CD4-positive, alpha-beta memory T cell (primary cell): Measurements from ENCODE around the gene NATD1. TPM values are rescaled to one million over a fixed set of nuclear protein-coding genes. Genes with fewer than 3 reads are reported as not detected.

ENCODE experiments used
- CTCF ChIA-PET: fragments of 350-600 bp; sonication (Branson Sonifier 250); formaldehyde crosslinking; loops from one replicate; lab custom pipeline; 2021; ENCODE audit warnings: inconsistent platforms; ENCODE audit not compliant: partially characterized antibody; lab: Charles Lee
- POLR2A ChIA-PET: fragments of 350-600 bp; sonication (Branson Sonifier 250); formaldehyde crosslinking; loops from one replicate; lab custom pipeline; 2021; ENCODE audit not compliant: partially characterized antibody; lab: Charles Lee
- DNase-seq, 5 donors: peaks; one replicate each; pipeline versions ENCODE4 v3.0.0 to v3.0.0-alpha.2; 2020 to 2022; ENCODE audit warnings: mixed read lengths in 1 of 5
- H3K27ac ChIP-seq: one replicate; pipeline ENCODE4 v1.7.0; 2013; ENCODE audit warnings: low read depth, low read length
- H3K27me3 ChIP-seq: 2 replicates; pipeline ENCODE4 v1.7.0; 2013; ENCODE audit warnings: mild to moderate bottlenecking, low read length, moderate library complexity; ENCODE audit not compliant: insufficient read depth
- H3K36me3 ChIP-seq: 2 replicates; pipeline ENCODE4 v1.7.0; 2013; ENCODE audit warnings: mild to moderate bottlenecking, low read length, moderate library complexity; ENCODE audit not compliant: insufficient read depth
- H3K4me1 ChIP-seq: 2 replicates; pipeline ENCODE4 v1.7.0; 2013; ENCODE audit warnings: mild to moderate bottlenecking, low read length, moderate library complexity; ENCODE audit not compliant: insufficient read depth
- H3K4me3 ChIP-seq, 2 donors: one replicate each; pipeline ENCODE4 v1.7.0; 2013; ENCODE audit warnings: low read length in 2 of 2, mild to moderate bottlenecking in 1 of 2
- H3K9me3 ChIP-seq, 2 donors: one replicate each; pipeline ENCODE4 v1.7.0; 2013; ENCODE audit warnings: low read length in 2 of 2, control low read depth in 1 of 2; ENCODE audit not compliant: control insufficient read depth in 1 of 2
- H3K27ac Mint-ChIP-seq, 7 donors: one replicate each; pipeline ENCODE4 v1.8.0; 2020 to 2021; ENCODE audit warnings: mixed read lengths in 7 of 7, mild to moderate bottlenecking in 6 of 7, inconsistent platforms in 3 of 7, moderate library complexity in 3 of 7
- H3K27me3 Mint-ChIP-seq, 2 donors: one replicate each; pipeline ENCODE4 v1.8.0; 2020 to 2021; ENCODE audit warnings: mixed read lengths in 2 of 2
- H3K36me3 Mint-ChIP-seq, 2 donors: one replicate each; pipeline ENCODE4 v1.8.0; 2020 to 2021; ENCODE audit warnings: mixed read lengths in 2 of 2, inconsistent platforms in 1 of 2, mild to moderate bottlenecking in 1 of 2
- H3K4me1 Mint-ChIP-seq, 4 donors: one replicate each; pipeline ENCODE4 v1.8.0; 2020 to 2021; ENCODE audit warnings: mixed read lengths in 4 of 4, mild to moderate bottlenecking in 1 of 4
- H3K4me3 Mint-ChIP-seq, 8 donors: one replicate each; pipeline ENCODE4 v1.8.0; 2020 to 2021; ENCODE audit warnings: mixed read lengths in 8 of 8, mild to moderate bottlenecking in 7 of 8, moderate library complexity in 6 of 8, inconsistent platforms in 3 of 8
- H3K9me3 Mint-ChIP-seq, 8 donors: one replicate each; pipeline ENCODE4 v1.8.0; 2020 to 2021; ENCODE audit warnings: mixed read lengths in 8 of 8, mild to moderate bottlenecking in 5 of 8, inconsistent platforms in 3 of 8, moderate library complexity in 1 of 8
- intact Hi-C: fragments of 100-400 bp; cut with micrococcal nuclease; formaldehyde crosslinking; loops from one replicate; pipeline ENCODE4 v1.15.1; 2023
- polyA plus RNA-seq, 2 donors: library from polyadenylated mRNA; unstranded; fragments of 300-500 nt; fragmentation: Illumina TruSeq; gene quantifications; one replicate each; pipeline ENCODE4 v1.2.3, GENCODE V29; 2021
- total RNA-seq, 2 experiments: library from RNA; stranded (reverse); gene quantifications; one replicate each; pipeline ENCODE4 v1.2.3, GENCODE V29; 2021

The NATD1 gene
- total and polyA plus RNA-seq, 4 experiments from 2014 or later = 0.32 to 13.5 (median 7.7) TPM

GRCh38 chr17:21294321-21295035 is 41.3 kb upstream of the NATD1 start:
- H3K4me3 Mint-ChIP-seq = peak overlapping the region in 1 of 8 donors; percentile 21
- intact Hi-C loops = no loop called here
- peaks cover 26% of the 10 kb centered on the region for H3K4me1 ChIP-seq
- CTCF ChIA-PET = no interaction called here
- no peak overlapping the region for H3K27ac ChIP-seq
- H3K27ac Mint-ChIP-seq = peak overlapping the region; percentile 44 to 84 (median 73)
- H3K27me3 Mint-ChIP-seq = peaks cover 0 to 4% of the 10 kb centered on the region in 2 donors
- POLR2A ChIA-PET = no interaction called here
- no peak overlapping the region for H3K4me3 ChIP-seq
- H3K9me3 Mint-ChIP-seq = peaks cover 0 to 23% (median 9%) of the 10 kb centered on the region in 8 donors
- H3K4me1 Mint-ChIP-seq = peaks cover 11 to 39% (median 25%) of the 10 kb centered on the region in 4 donors
- peaks cover 14% of the 10 kb centered on the region for H3K36me3 ChIP-seq
- H3K27me3 ChIP-seq = no peaks in the 10 kb centered on the region
- H3K9me3 ChIP-seq = no peaks in the 10 kb centered on the region
- peak in 1 of 5 donors; percentile 35 for DNase-seq
- H3K36me3 Mint-ChIP-seq = peaks cover 0 to 31% of the 10 kb centered on the region in 2 donors

GRCh38 chr17:21293831-21294210 is 40.6 kb upstream of the NATD1 start:
- Mint-ChIP-seq H3K9me3 (peaks cover 0 to 21% (median 9%) of the 10 kb centered on the region in 8 donors), H3K27me3 (peaks cover 0 to 4% of the 10 kb centered on the region in 2 donors), H3K27ac (peak overlapping the region in 3 of 7 donors; percentile 64 to 77 (median 69)), H3K4me1 (peaks cover 11 to 41% (median 28%) of the 10 kb centered on the region in 4 donors), H3K36me3 (peaks cover 0 to 26% of the 10 kb centered on the region in 2 donors), H3K4me3 (no peak overlapping the region)
- CTCF ChIA-PET = no interaction called here
- no peaks in the 10 kb centered on the region for H3K27me3 ChIP-seq
- peak in 1 of 5 donors; percentile 24 for DNase-seq
- H3K4me3 ChIP-seq = no peak overlapping the region
- POLR2A ChIA-PET = no interaction called here
- H3K9me3 ChIP-seq = no peaks in the 10 kb centered on the region
- H3K36me3 ChIP-seq = peaks cover 8% of the 10 kb centered on the region
- intact Hi-C loops = no loop called here
- no peak overlapping the region for H3K27ac ChIP-seq
- H3K4me1 ChIP-seq = peaks cover 33% of the 10 kb centered on the region

GRCh38 chr17:21292867-21293830 is 39.9 kb upstream of the NATD1 start:
- H3K9me3 ChIP-seq = no peaks in the 10 kb centered on the region
- H3K36me3 Mint-ChIP-seq = peaks cover 0 to 21% of the 10 kb centered on the region in 2 donors
- H3K4me1 Mint-ChIP-seq = peaks cover 15 to 47% (median 33%) of the 10 kb centered on the region in 4 donors
- no peak overlapping the region for H3K4me3 Mint-ChIP-seq
- H3K36me3 ChIP-seq = peaks cover 2% of the 10 kb centered on the region
- DNase-seq = peak in 1 of 5 donors; percentile 18
- POLR2A ChIA-PET = interaction anchor here (0.7 kb wide), 1 partner anchor 13 kb away, joined by 3 read pairs; no protein-coding TSS in a partner anchor
- no peak overlapping the region for H3K27ac ChIP-seq
- peak overlapping the region in 5 of 7 donors; percentile 31 to 80 (median 58) for H3K27ac Mint-ChIP-seq
- H3K27me3 ChIP-seq = no peaks in the 10 kb centered on the region
- CTCF ChIA-PET = no interaction called here
- peaks cover 0 to 4% of the 10 kb centered on the region in 2 donors for H3K27me3 Mint-ChIP-seq
- H3K9me3 Mint-ChIP-seq = peaks cover 0 to 17% (median 9%) of the 10 kb centered on the region in 8 donors
- peaks cover 39% of the 10 kb centered on the region for H3K4me1 ChIP-seq
- intact Hi-C loops = no loop called here
- no peak overlapping the region for H3K4me3 ChIP-seq

- Mint-ChIP-seq H3K9me3 (peaks cover 0 to 17% (median 9%) of the 10 kb centered on the region in 8 donors), H3K4me3 (no peak overlapping the region), H3K4me1 (peaks cover 24 to 60% (median 43%) of the 10 kb centered on the region in 4 donors), H3K36me3 (peaks cover 0 to 23% of the 10 kb centered on the region in 2 donors), H3K27ac (peak overlapping the region in 3 of 7 donors; percentile 69 to 99 (median 78)), H3K27me3 (peaks cover 0 to 4% of the 10 kb centered on the region in 2 donors)
- no peak overlapping the region for H3K4me3 ChIP-seq
- no peaks in the 10 kb centered on the region for H3K36me3 ChIP-seq
- intact Hi-C loops = no loop called here
- H3K4me1 ChIP-seq = peaks cover 51% of the 10 kb centered on the region
- ChIA-PET POLR2A (no interaction called here), CTCF (no interaction called here)
- H3K27ac ChIP-seq = no peak overlapping the region
- peak in 1 of 5 donors; percentile 29 for DNase-seq
- H3K27me3 ChIP-seq = no peaks in the 10 kb centered on the region
- H3K9me3 ChIP-seq = no peaks in the 10 kb centered on the region
These were observed 38.7 kb upstream of the NATD1 start for GRCh38 chr17:21291862-21292261.

- H3K4me3 Mint-ChIP-seq = no peak overlapping the region
- H3K9me3 ChIP-seq = no peaks in the 10 kb centered on the region
- H3K36me3 Mint-ChIP-seq = peaks cover 0 to 24% of the 10 kb centered on the region in 2 donors
- peaks cover 29 to 63% (median 48%) of the 10 kb centered on the region in 4 donors for H3K4me1 Mint-ChIP-seq
- H3K4me1 ChIP-seq = peaks cover 56% of the 10 kb centered on the region
- peak overlapping the region in 5 of 7 donors; percentile 6 to 99 (median 69) for H3K27ac Mint-ChIP-seq
- H3K27me3 Mint-ChIP-seq = peaks cover 0 to 4% of the 10 kb centered on the region in 2 donors
- H3K27me3 ChIP-seq = no peaks in the 10 kb centered on the region
- peak in 1 of 5 donors; percentile 31 for DNase-seq
- no peak overlapping the region for H3K4me3 ChIP-seq
- POLR2A ChIA-PET = no interaction called here
- H3K36me3 ChIP-seq = no peaks in the 10 kb centered on the region
- no peak overlapping the region for H3K27ac ChIP-seq
- intact Hi-C loops = no loop called here
- CTCF ChIA-PET = interaction anchor here (2.3 kb wide), 1 partner anchor 11 kb away, joined by 16 read pairs; no protein-coding TSS in a partner anchor
- H3K9me3 Mint-ChIP-seq = peaks cover 0 to 17% (median 8%) of the 10 kb centered on the region in 8 donors
These were observed 38.1 kb upstream of the NATD1 start for GRCh38 chr17:21291357-21291756.

- peaks cover 56% of the 10 kb centered on the region for H3K4me1 ChIP-seq
- H3K27ac Mint-ChIP-seq = peak overlapping the region; percentile 24 to 99 (median 59)
- peaks cover 35 to 74% (median 54%) of the 10 kb centered on the region in 4 donors for H3K4me1 Mint-ChIP-seq
- H3K36me3 ChIP-seq = no peaks in the 10 kb centered on the region
- POLR2A ChIA-PET = interaction anchor here (1.1 to 1.6 kb wide), 2 partner anchors 11 to 247 kb away, joined by 3 to 5 read pairs; partner anchors contain the start of gene USP22
- H3K36me3 Mint-ChIP-seq = peaks cover 0 to 37% of the 10 kb centered on the region in 2 donors
- H3K27me3 Mint-ChIP-seq = peaks cover 0 to 4% of the 10 kb centered on the region in 2 donors
- H3K4me3 ChIP-seq = no peak overlapping the region
- CTCF ChIA-PET = interaction anchor here (0.6 to 2.3 kb wide), 2 partner anchors 10 to 239 kb away, joined by 4 to 16 read pairs; no protein-coding TSS in a partner anchor
- no peak overlapping the region for H3K4me3 Mint-ChIP-seq
- H3K9me3 ChIP-seq = no peaks in the 10 kb centered on the region
- peaks cover 0 to 14% (median 7%) of the 10 kb centered on the region in 8 donors for H3K9me3 Mint-ChIP-seq
- peak overlapping the region; percentile 94 for H3K27ac ChIP-seq
- DNase-seq = peak in 1 of 5 donors; percentile 31
- intact Hi-C loops = no loop called here
- H3K27me3 ChIP-seq = no peaks in the 10 kb centered on the region
These were observed 36.8 kb upstream of the NATD1 start for GRCh38 chr17:21289902-21290571.
